GM12874 (cell line): ENCODE results near the gene HPX.

Experiments
- CTCF ChIP-seq: IDR thresholded peaks from 2 replicates; pipeline ENCODE4 v1.5.1; 2011; ENCODE audit warnings: low read depth, mild to moderate bottlenecking, control low read depth, low read length, moderate library complexity; ENCODE audit not compliant: insufficient read depth

HPX gene

DNA sequence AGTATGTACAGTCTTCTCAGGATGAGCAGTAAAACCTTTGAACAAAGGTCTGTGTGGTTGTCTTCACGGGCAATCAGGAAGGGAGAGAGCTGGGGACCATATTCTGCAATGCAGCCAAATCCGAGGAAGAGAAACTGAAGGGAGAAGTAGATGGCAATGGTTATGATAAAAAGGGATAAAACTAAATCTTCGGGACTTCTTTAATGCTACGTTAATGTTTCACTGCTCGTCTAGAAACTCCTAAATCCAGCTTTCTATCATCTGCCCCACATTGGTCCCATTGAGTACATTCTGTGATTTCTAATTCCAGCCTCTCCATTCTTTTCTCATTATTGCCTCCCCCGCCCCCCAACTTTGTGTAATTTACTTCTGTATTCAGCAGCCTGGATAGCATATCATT, 42.2 kb upstream of the HPX start:
- TF ChIP-seq CTCF = no peak

DNA sequence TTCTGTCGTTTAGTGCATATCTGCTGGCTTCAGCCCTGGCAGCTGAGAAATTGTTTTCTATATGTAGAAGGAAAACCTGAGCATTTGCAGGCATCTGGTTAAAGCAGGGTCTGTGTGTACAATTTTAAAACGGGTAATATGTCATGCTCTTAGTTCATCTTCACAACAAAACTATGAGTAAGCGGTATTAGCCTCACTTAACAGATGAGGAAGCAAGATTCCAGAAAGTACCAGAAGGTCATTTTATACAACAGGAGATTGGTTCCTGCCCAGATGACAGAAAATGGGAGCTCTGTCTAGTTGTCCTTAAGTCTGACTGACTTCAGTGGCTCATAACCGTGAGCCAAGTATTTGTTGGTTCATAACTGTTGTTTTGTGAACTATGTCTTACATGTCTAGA, 41.7 kb upstream of the HPX start:
- no peak for TF ChIP-seq CTCF

GRCh38 chr11:6481924-6482275, 41.1 kb upstream of the HPX start:
- TF ChIP-seq CTCF = no peak

GRCh38 chr11:6481012-6481923, 40.5 kb upstream of the HPX start, which contains the start of the genes ARFIP2 and TIMM10B:
TSS of gene ARFIP2 (minus strand) at chr11:6481331. CDS start at chr11:6480421, 910 bp downstream.
TSS of gene TIMM10B (plus strand) at chr11:6481501. CDS start at chr11:6481517, 16 bp downstream.
- TF ChIP-seq CTCF = no peak

GRCh38 chr11:6480299-6480914, 39.6 kb upstream of the HPX start:
- TF ChIP-seq CTCF = no peak

DNA sequence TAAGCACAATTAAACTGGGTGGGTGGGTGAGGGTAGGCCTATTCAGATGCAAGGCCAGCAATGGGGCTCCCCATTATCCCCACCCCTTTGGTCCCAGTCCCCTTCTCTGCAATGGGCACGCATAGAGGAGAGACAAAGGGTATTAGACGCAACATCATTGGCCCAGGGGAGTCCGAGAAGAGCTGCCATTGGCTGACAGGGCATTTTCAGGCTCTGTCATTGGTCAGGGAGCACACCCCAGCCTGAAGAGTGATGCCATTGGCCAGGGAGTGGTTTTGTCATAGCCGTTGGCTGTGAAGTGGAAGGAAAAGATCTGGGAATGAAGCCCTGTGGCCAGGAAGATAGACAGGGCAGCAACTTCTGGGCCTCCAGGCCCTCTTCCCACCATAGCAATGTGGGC, 35.8 kb upstream of the HPX start:
- no peak for TF ChIP-seq CTCF

DNA sequence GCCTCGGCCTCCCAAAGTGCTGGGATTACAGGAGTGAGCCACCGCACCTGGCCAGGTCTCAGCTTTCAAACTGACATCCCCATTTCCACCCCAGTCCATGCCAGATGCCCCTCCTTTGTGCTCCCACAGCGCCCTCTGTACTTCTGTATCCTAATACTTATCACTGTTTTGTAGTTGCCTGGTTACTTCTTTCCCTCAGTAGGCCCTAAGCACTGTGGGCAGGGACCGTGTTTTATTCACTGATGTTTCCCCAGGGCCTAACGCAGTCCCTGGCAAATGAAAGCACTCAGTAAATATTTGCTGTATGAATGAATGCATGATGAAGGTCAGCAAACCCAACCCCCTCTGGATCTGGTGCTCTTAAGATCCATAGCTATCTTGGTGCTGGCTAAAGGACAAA, 35.1 kb upstream of the HPX start:
- no peak for TF ChIP-seq CTCF
